Activated CD8-positive, alpha-beta T cell treated with anti-CD3 and anti-CD28 coated beads for 36 hours (primary cell): Measurements from ENCODE around the gene NRG3. TPM values are rescaled to one million over a fixed set of nuclear protein-coding genes. Genes with fewer than 3 reads are reported as not detected.

Experiments
- ATAC-seq: fragments of 200-7000 bp; cut with Tn5 transposase; one replicate; pipeline ENCODE4 v1.10.0; 2021; ENCODE audit warnings: mild to moderate bottlenecking, moderate library complexity
- CTCF ChIA-PET: fragments of 350-600 bp; sonication (Branson Sonifier 250); formaldehyde crosslinking; loops from one replicate; lab custom pipeline; 2021; ENCODE audit warnings: antibody characterized with exemption; lab: Charles Lee
- POLR2A ChIA-PET: fragments of 350-600 bp; sonication (Branson Sonifier 250); formaldehyde crosslinking; loops from one replicate; lab custom pipeline; 2021; ENCODE audit warnings: antibody characterized with exemption; lab: Charles Lee
- DNase-seq: peaks from one replicate; pipeline ENCODE4 v3.0.0-alpha.2; 2020
- H3K27ac Mint-ChIP-seq: one replicate; pipeline ENCODE4 v1.8.0; 2021; ENCODE audit warnings: mild to moderate bottlenecking, mixed read lengths
- H3K27me3 Mint-ChIP-seq: one replicate; pipeline ENCODE4 v1.8.0; 2021; ENCODE audit warnings: mixed read lengths
- H3K36me3 Mint-ChIP-seq: one replicate; pipeline ENCODE4 v1.8.0; 2021; ENCODE audit warnings: low read depth, mixed read lengths
- H3K4me1 Mint-ChIP-seq: one replicate; pipeline ENCODE4 v1.8.0; 2021; ENCODE audit warnings: low read depth, mixed read lengths
- H3K4me3 Mint-ChIP-seq: one replicate; pipeline ENCODE4 v1.8.0; 2021; ENCODE audit warnings: mild to moderate bottlenecking, moderate library complexity, mixed read lengths
- H3K9me3 Mint-ChIP-seq: one replicate; pipeline ENCODE4 v1.8.0; 2021; ENCODE audit warnings: mixed read lengths
- CTCF ChIP-seq: fragments of 200-600 bp; IDR thresholded peaks from one replicate; pipeline ENCODE4 v1.8.0; 2022; ENCODE audit warnings: antibody characterized with exemption, mild to moderate bottlenecking
- intact Hi-C: fragments of 100-400 bp; cut with micrococcal nuclease; formaldehyde crosslinking; loops from one replicate; pipeline ENCODE4 v1.10.0; 2022
- total RNA-seq, 2 experiments: library from RNA; stranded (reverse); gene quantifications; one replicate each; pipeline ENCODE4 v1.2.3, GENCODE V29; 2021

Gene NRG3
- total RNA-seq, 2 experiments from 2014 or later, result not detected

- TF ChIP-seq CTCF, result no peak
- Mint-ChIP-seq H3K27me3 (no peaks in the 10 kb centered on the region), H3K36me3 (no peaks in the 10 kb centered on the region), H3K4me3 (no peak overlapping the region), H3K9me3 (peaks cover 9% of the 10 kb centered on the region), H3K4me1 (no peaks in the 10 kb centered on the region), H3K27ac (no peak overlapping the region)
- DNase-seq (no peak), ATAC-seq (no peak)
- POLR2A ChIA-PET, result no interaction called here
- CTCF ChIA-PET, result no interaction called here
- intact Hi-C loops, result no loop called here
Measured at GRCh38 chr10:82409671-82410070, 534.7 kb downstream of the NRG3 start.

- DNase-seq, result no peak
- peaks cover 6% of the 10 kb centered on the region for H3K9me3 Mint-ChIP-seq
- ATAC-seq, result no peak
- TF ChIP-seq CTCF, result no peak
- no peak overlapping the region for H3K27ac Mint-ChIP-seq
- H3K4me3 Mint-ChIP-seq, result no peak overlapping the region
- H3K36me3 Mint-ChIP-seq, result no peaks in the 10 kb centered on the region
- H3K4me1 Mint-ChIP-seq, result no peaks in the 10 kb centered on the region
- intact Hi-C loops, result no loop called here
- no peaks in the 10 kb centered on the region for H3K27me3 Mint-ChIP-seq
- CTCF ChIA-PET, result no interaction called here
- POLR2A ChIA-PET, result no interaction called here
Measured at GRCh38 chr10:82411416-82411815, 536.4 kb downstream of the NRG3 start.

- Mint-ChIP-seq H3K4me1 (no peaks in the 10 kb centered on the region), H3K4me3 (no peak overlapping the region), H3K9me3 (no peaks in the 10 kb centered on the region), H3K27ac (no peak overlapping the region), H3K27me3 (no peaks in the 10 kb centered on the region), H3K36me3 (no peaks in the 10 kb centered on the region)
- no peak for TF ChIP-seq CTCF
- CTCF ChIA-PET, result no interaction called here
- POLR2A ChIA-PET, result no interaction called here
- no peak for ATAC-seq
- intact Hi-C loops, result no loop called here
- no peak for DNase-seq
Measured at GRCh38 chr10:82420001-82420400, 545.0 kb downstream of the NRG3 start.

- H3K4me3 Mint-ChIP-seq, result no peak overlapping the region
- TF ChIP-seq CTCF, result no peak
- ATAC-seq (no peak), DNase-seq (no peak)
- intact Hi-C loops, result no loop called here
- H3K27me3 Mint-ChIP-seq, result no peaks in the 10 kb centered on the region
- H3K4me1 Mint-ChIP-seq, result no peaks in the 10 kb centered on the region
- H3K9me3 Mint-ChIP-seq, result peaks cover 23% of the 10 kb centered on the region
- H3K27ac Mint-ChIP-seq, result no peak overlapping the region
- ChIA-PET POLR2A (no interaction called here), CTCF (no interaction called here)
- H3K36me3 Mint-ChIP-seq, result no peaks in the 10 kb centered on the region
Measured at GRCh38 chr10:82429302-82429701, 554.3 kb downstream of the NRG3 start.

- Mint-ChIP-seq H3K9me3 (no peaks in the 10 kb centered on the region), H3K4me3 (no peak overlapping the region), H3K27ac (no peak overlapping the region), H3K27me3 (no peaks in the 10 kb centered on the region), H3K4me1 (no peaks in the 10 kb centered on the region), H3K36me3 (no peaks in the 10 kb centered on the region)
- DNase-seq (no peak), ATAC-seq (no peak)
- no peak for TF ChIP-seq CTCF
- POLR2A ChIA-PET, result no interaction called here
- CTCF ChIA-PET, result no interaction called here
- intact Hi-C loops, result no loop called here
Measured at GRCh38 chr10:82438277-82438676, 563.3 kb downstream of the NRG3 start.
